ENCODE measurements around the gene RNU1-3. TPM values are rescaled to one million over a fixed set of nuclear protein-coding genes. Genes with fewer than 3 reads are reported as not detected.
"Not testable (repeated sequence)": the region's sequence is repeated elsewhere in the genome, so short reads cannot be mapped to it uniquely, and the experiment has no call there.

Gene RNU1-3
- total RNA-seq, 3 donors from 2014 or later (not counting 1 experiment from before 2014, with no cell fraction given), result 2,937 to 3,261 (median 3,038) TPM

- H3K36me3 ChIP-seq (ENCODE audit: control insufficient read depth, insufficient read depth, low read length); H3K27me3 Mint-ChIP-seq (ENCODE audit: low read depth in 2 of 2); H3K36me3 Mint-ChIP-seq; intact Hi-C loops (cut with micrococcal nuclease); H3K4me1 ChIP-seq (ENCODE audit: control insufficient read depth, insufficient read depth, low read length); H3K27ac Mint-ChIP-seq; DNase-seq; H3K4me1 Mint-ChIP-seq; H3K27me3 ChIP-seq (ENCODE audit: control insufficient read depth, insufficient read depth, low read length); H3K4me3 ChIP-seq (ENCODE audit: low read length); H3K27ac ChIP-seq (ENCODE audit: low read length); H3K9me3 Mint-ChIP-seq; H3K4me3 Mint-ChIP-seq; H3K9me3 ChIP-seq (ENCODE audit: control insufficient read depth, insufficient read depth, low read length); ATAC-seq: not testable (repeated sequence)
- 60% methylated on average over 1 of the region's 5 CpGs for WGBS (ENCODE audit: insufficient coverage)
These were observed 36.9 kb upstream of the RNU1-3 start for GRCh38 chr1:16703602-16704001.

- H3K36me3 Mint-ChIP-seq; H3K9me3 ChIP-seq (ENCODE audit: control insufficient read depth, insufficient read depth, low read length); H3K4me3 ChIP-seq (ENCODE audit: low read length); DNase-seq; intact Hi-C loops (cut with micrococcal nuclease); H3K4me3 Mint-ChIP-seq; H3K27me3 Mint-ChIP-seq (ENCODE audit: low read depth in 2 of 2); H3K4me1 ChIP-seq (ENCODE audit: control insufficient read depth, insufficient read depth, low read length); H3K27ac Mint-ChIP-seq; H3K9me3 Mint-ChIP-seq; H3K4me1 Mint-ChIP-seq; H3K36me3 ChIP-seq (ENCODE audit: control insufficient read depth, insufficient read depth, low read length); H3K27ac ChIP-seq (ENCODE audit: low read length); H3K27me3 ChIP-seq (ENCODE audit: control insufficient read depth, insufficient read depth, low read length): not testable (repeated sequence)
- TF ChIP-seq CTCF (IDR thresholded peaks at IDR 0.05), result peak; percentile 27
- no CpG with 5 or more reads among the region's 7 CpGs for WGBS (ENCODE audit: insufficient coverage)
- ATAC-seq, result peak; percentile 34 to 45 (median 41)
These were observed 36.4 kb upstream of the RNU1-3 start for GRCh38 chr1:16703141-16703540.

GRCh38 chr1:16702280-16702679 is 35.5 kb upstream of the RNU1-3 start:
- H3K4me1 ChIP-seq (ENCODE audit: control insufficient read depth, insufficient read depth, low read length); H3K4me1 Mint-ChIP-seq; H3K9me3 Mint-ChIP-seq; intact Hi-C loops (cut with micrococcal nuclease); H3K36me3 Mint-ChIP-seq; H3K4me3 ChIP-seq (ENCODE audit: low read length); H3K36me3 ChIP-seq (ENCODE audit: control insufficient read depth, insufficient read depth, low read length); H3K27ac ChIP-seq (ENCODE audit: low read length); DNase-seq; H3K27me3 Mint-ChIP-seq (ENCODE audit: low read depth in 2 of 2); H3K27me3 ChIP-seq (ENCODE audit: control insufficient read depth, insufficient read depth, low read length); H3K4me3 Mint-ChIP-seq; ATAC-seq; H3K9me3 ChIP-seq (ENCODE audit: control insufficient read depth, insufficient read depth, low read length); H3K27ac Mint-ChIP-seq: not testable (repeated sequence)
- no CpG with 5 or more reads among the region's 5 CpGs for WGBS (ENCODE audit: insufficient coverage)

GRCh38 chr1:16701189-16701588 is 34.4 kb upstream of the RNU1-3 start:
- H3K27me3 Mint-ChIP-seq (ENCODE audit: low read depth in 2 of 2), result peaks cover 0 to 11% of the 10 kb centered on the region in 2 donors
- H3K4me1 ChIP-seq (ENCODE audit: control insufficient read depth, insufficient read depth, low read length); intact Hi-C loops (cut with micrococcal nuclease); H3K9me3 Mint-ChIP-seq; H3K4me3 Mint-ChIP-seq; H3K27ac ChIP-seq (ENCODE audit: low read length); H3K4me1 Mint-ChIP-seq; H3K9me3 ChIP-seq (ENCODE audit: control insufficient read depth, insufficient read depth, low read length); DNase-seq; H3K36me3 Mint-ChIP-seq; H3K36me3 ChIP-seq (ENCODE audit: control insufficient read depth, insufficient read depth, low read length); H3K27ac Mint-ChIP-seq; H3K4me3 ChIP-seq (ENCODE audit: low read length); H3K27me3 ChIP-seq (ENCODE audit: control insufficient read depth, insufficient read depth, low read length): not testable (repeated sequence)
- WGBS (ENCODE audit: insufficient coverage), result no CpG with 5 or more reads among the region's 37 CpGs
- ATAC-seq, result peak in 1 of 3 donors; percentile 15

- H3K36me3 ChIP-seq (ENCODE audit: control insufficient read depth, insufficient read depth, low read length); H3K9me3 ChIP-seq (ENCODE audit: control insufficient read depth, insufficient read depth, low read length); H3K36me3 Mint-ChIP-seq; H3K4me1 ChIP-seq (ENCODE audit: control insufficient read depth, insufficient read depth, low read length); intact Hi-C loops (cut with micrococcal nuclease); H3K4me3 Mint-ChIP-seq; H3K27ac ChIP-seq (ENCODE audit: low read length); DNase-seq; H3K27ac Mint-ChIP-seq; H3K4me3 ChIP-seq (ENCODE audit: low read length); H3K9me3 Mint-ChIP-seq; H3K4me1 Mint-ChIP-seq; H3K27me3 ChIP-seq (ENCODE audit: control insufficient read depth, insufficient read depth, low read length): not testable (repeated sequence)
- peaks cover 0 to 14% of the 10 kb centered on the region in 2 donors for H3K27me3 Mint-ChIP-seq (ENCODE audit: low read depth in 2 of 2)
- 18% methylated on average over 5 of the region's 57 CpGs for WGBS (ENCODE audit: insufficient coverage)
- ATAC-seq, result peak in 2 of 3 donors; percentile 61 to 65
These were observed 33.6 kb upstream of the RNU1-3 start for GRCh38 chr1:16700138-16700895.

GRCh38 chr1:16699440-16699839 is 32.7 kb upstream of the RNU1-3 start:
- H3K27ac ChIP-seq (ENCODE audit: low read length); H3K36me3 Mint-ChIP-seq; H3K27me3 ChIP-seq (ENCODE audit: control insufficient read depth, insufficient read depth, low read length); H3K9me3 Mint-ChIP-seq; H3K27ac Mint-ChIP-seq; H3K4me1 Mint-ChIP-seq; H3K36me3 ChIP-seq (ENCODE audit: control insufficient read depth, insufficient read depth, low read length); H3K9me3 ChIP-seq (ENCODE audit: control insufficient read depth, insufficient read depth, low read length); H3K4me3 ChIP-seq (ENCODE audit: low read length); intact Hi-C loops (cut with micrococcal nuclease); DNase-seq; H3K4me3 Mint-ChIP-seq; H3K4me1 ChIP-seq (ENCODE audit: control insufficient read depth, insufficient read depth, low read length): not testable (repeated sequence)
- peak in 2 of 3 donors; percentile 14 to 19 for ATAC-seq
- H3K27me3 Mint-ChIP-seq (ENCODE audit: low read depth in 2 of 2), result peaks cover 0 to 19% of the 10 kb centered on the region in 2 donors
- WGBS (ENCODE audit: insufficient coverage), result 54% methylated on average over 30 of the region's 52 CpGs

- WGBS (ENCODE audit: insufficient coverage), result 95% methylated on average over 2 of the region's 7 CpGs
- H3K4me1 ChIP-seq (ENCODE audit: control insufficient read depth, insufficient read depth, low read length); H3K4me3 ChIP-seq (ENCODE audit: low read length); H3K9me3 Mint-ChIP-seq; H3K27ac ChIP-seq (ENCODE audit: low read length); H3K36me3 Mint-ChIP-seq; H3K27ac Mint-ChIP-seq; H3K27me3 ChIP-seq (ENCODE audit: control insufficient read depth, insufficient read depth, low read length); H3K36me3 ChIP-seq (ENCODE audit: control insufficient read depth, insufficient read depth, low read length); intact Hi-C loops (cut with micrococcal nuclease); H3K4me1 Mint-ChIP-seq; DNase-seq; H3K4me3 Mint-ChIP-seq; H3K9me3 ChIP-seq (ENCODE audit: control insufficient read depth, insufficient read depth, low read length); ATAC-seq: not testable (repeated sequence)
- H3K27me3 Mint-ChIP-seq (ENCODE audit: low read depth in 2 of 2), result peaks cover 0 to 17% of the 10 kb centered on the region in 2 donors
These were observed 30.4 kb upstream of the RNU1-3 start for GRCh38 chr1:16697152-16697551.
